Stomach (tissue), 4 donors: ENCODE measurements around the gene GALNT18.

Experiments
- CTCF ChIP-seq, 7 experiments: fragments of 450-650 bp in 4 of 7; fragments of 200-600 bp in 3 of 7; sonication (generic) in 3 of 7; IDR thresholded peaks; one replicate each; pipeline ENCODE4 v1.5.1; 2016 to 2019; ENCODE audit warnings: antibody characterized with exemption in 7 of 7, control low read depth in 2 of 7, mild to moderate bottlenecking in 1 of 7
- EP300 ChIP-seq: sonication (generic); formaldehyde crosslinking; IDR thresholded peaks from one replicate; pipeline ENCODE4 v1.6.1; 2017; ENCODE audit warnings: antibody characterized with exemption
- POLR2A ChIP-seq, 4 donors: fragments of 450-650 bp; IDR thresholded peaks; one replicate each; pipeline ENCODE4 v1.6.1; 2016; ENCODE audit warnings: antibody characterized with exemption in 4 of 4, control low read depth in 2 of 4, mild to moderate bottlenecking in 1 of 4, moderate library complexity in 1 of 4

GRCh38 chr11:11265994-11266606 lies 355.7 kb downstream of the GALNT18 start:
- TF ChIP-seq CTCF (IDR thresholded peaks at IDR 0.05) (peak in 5 of 7 experiments; percentile 47 to 78 (median 62)), EP300 (no peak), POLR2A (IDR thresholded peaks at IDR 0.05) (no peak)
